Mesendoderm (in vitro differentiated cells): ENCODE data around the gene MLLT1.

Experiments used
- DNase-seq: peaks from one replicate; pipeline ENCODE4 v3.0.0; 2013
- H2AK5ac ChIP-seq: 2 replicates; pipeline ENCODE4 v1.6.1; 2013; ENCODE audit warnings: low read length, inconsistent platforms
- H2BK120ac ChIP-seq: 2 replicates; pipeline ENCODE4 v1.6.1; 2013; ENCODE audit warnings: low read depth, mild to moderate bottlenecking, low read length, moderate library complexity, mixed read lengths
- H2BK15ac ChIP-seq: replicated peaks from 2 replicates; pipeline ENCODE4 v1.6.1; 2013; ENCODE audit warnings: low read depth, mild to moderate bottlenecking, moderate library complexity
- H2BK5ac ChIP-seq: 2 replicates; pipeline ENCODE4 v1.6.1; 2013; ENCODE audit warnings: low read length, inconsistent platforms
- H3K18ac ChIP-seq: 2 replicates; pipeline ENCODE4 v1.6.1; 2013; ENCODE audit warnings: mild to moderate bottlenecking, low read length, mixed read lengths
- H3K23ac ChIP-seq: one replicate; pipeline ENCODE4 v1.6.1; 2013; ENCODE audit warnings: low read length
- H3K27ac ChIP-seq: 2 replicates; pipeline ENCODE4 v1.5.1; 2013; ENCODE audit warnings: low read depth, mild to moderate bottlenecking, inconsistent platforms, low read length, moderate library complexity
- H3K27me3 ChIP-seq: 2 replicates; pipeline ENCODE4 v1.6.1; 2013; ENCODE audit warnings: low read length, control low read depth, mild to moderate bottlenecking, inconsistent platforms; ENCODE audit not compliant: insufficient read depth, poor library complexity
- H3K36me3 ChIP-seq: 2 replicates; pipeline ENCODE4 v1.6.1; 2013; ENCODE audit warnings: low read length, inconsistent platforms; ENCODE audit not compliant: control insufficient read depth, insufficient read depth
- H3K4ac ChIP-seq: one replicate; pipeline ENCODE4 v1.6.1; 2013; ENCODE audit warnings: low read depth, mild to moderate bottlenecking, low read length, moderate library complexity
- H3K4me1 ChIP-seq: 2 replicates; pipeline ENCODE4 v1.6.1; 2013; ENCODE audit warnings: low read depth, low read length, inconsistent platforms; ENCODE audit not compliant: control insufficient read depth
- H3K4me2 ChIP-seq: 2 replicates; pipeline ENCODE4 v1.6.1; 2013; ENCODE audit warnings: low read length
- H3K4me3 ChIP-seq: 2 replicates; pipeline ENCODE4 v1.5.1; 2013; ENCODE audit warnings: mild to moderate bottlenecking, low read length
- H3K56ac ChIP-seq: one replicate; pipeline ENCODE4 v1.6.1; 2013; ENCODE audit warnings: low read length
- H3K79me1 ChIP-seq: 2 replicates; pipeline ENCODE4 v1.6.1; 2013; ENCODE audit warnings: low read length, inconsistent platforms
- H3K79me2 ChIP-seq: 2 replicates; pipeline ENCODE4 v1.6.1; 2013; ENCODE audit warnings: mild to moderate bottlenecking, low read length; ENCODE audit not compliant: control insufficient read depth, insufficient read depth
- H3K9ac ChIP-seq: 2 replicates; pipeline ENCODE4 v1.6.1; 2013; ENCODE audit warnings: low read length, inconsistent platforms
- H4K5ac ChIP-seq: one replicate; pipeline ENCODE4 v1.6.1; 2013; ENCODE audit warnings: low read length
- H4K8ac ChIP-seq: one replicate; pipeline ENCODE4 v1.6.1; 2013; ENCODE audit warnings: low read depth, mild to moderate bottlenecking, control low read depth, low read length, moderate library complexity
- WGBS: extraction: QIAGEN DNeasy Blood & Tissue Kit; methylation state at CpG from one replicate; pipeline ENCODE4 v1.1.7; 2013; ENCODE audit warnings: low lambda C conversion rate, missing lambda C conversion rate; ENCODE audit not compliant: insufficient coverage; ENCODE audit errors: extremely low coverage; 5-methylcytosine and 5-hydroxymethylcytosine counted together

MLLT1 gene

DNA sequence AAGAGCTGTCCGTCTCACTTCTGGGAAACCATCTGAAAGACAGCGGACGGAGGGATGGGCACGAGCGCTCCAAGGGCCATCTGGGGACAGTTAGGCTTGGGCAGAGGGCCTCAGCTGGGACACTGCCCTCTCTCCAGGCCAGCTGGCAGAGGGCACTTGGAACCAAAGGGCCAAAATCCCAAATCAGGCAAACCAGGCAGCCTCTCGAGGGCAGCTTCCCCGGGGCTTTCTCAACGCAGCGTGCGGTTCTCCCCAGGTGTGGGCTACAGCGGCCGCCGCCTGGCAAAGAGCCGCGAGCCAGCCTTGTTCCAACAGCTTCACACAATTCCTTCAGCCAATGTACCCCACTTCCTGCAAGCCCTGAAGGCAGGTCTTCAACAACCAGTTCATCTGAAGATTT, 5.0 kb downstream of the MLLT1 start:
- H2BK5ac ChIP-seq: no peak overlapping the region
- no peak overlapping the region for H2BK15ac ChIP-seq
- no CpG with 5 or more reads among the region's 15 CpGs for WGBS
- no peaks in the 10 kb centered on the region for H3K27me3 ChIP-seq
- H3K79me1 ChIP-seq: peaks cover 56% of the 10 kb centered on the region
- no peak overlapping the region for H3K4me3 ChIP-seq
- peaks cover 89% of the 10 kb centered on the region for H3K79me2 ChIP-seq
- H2AK5ac ChIP-seq: no peak overlapping the region
- H2BK120ac ChIP-seq: no peak overlapping the region
- DNase-seq: no peak
- H3K4ac ChIP-seq: no peak overlapping the region
- H3K36me3 ChIP-seq: peaks cover 2% of the 10 kb centered on the region
- H3K4me1 ChIP-seq: peaks cover 19% of the 10 kb centered on the region
- H4K8ac ChIP-seq: no peak overlapping the region
- no peak overlapping the region for H3K27ac ChIP-seq
- no peak overlapping the region for H3K56ac ChIP-seq
- H3K18ac ChIP-seq: no peak overlapping the region
- no peak overlapping the region for H4K5ac ChIP-seq
- peak overlapping the region; percentile 45 for H3K23ac ChIP-seq
- no peak overlapping the region for H3K9ac ChIP-seq
- H3K4me2 ChIP-seq: no peak overlapping the region

DNA sequence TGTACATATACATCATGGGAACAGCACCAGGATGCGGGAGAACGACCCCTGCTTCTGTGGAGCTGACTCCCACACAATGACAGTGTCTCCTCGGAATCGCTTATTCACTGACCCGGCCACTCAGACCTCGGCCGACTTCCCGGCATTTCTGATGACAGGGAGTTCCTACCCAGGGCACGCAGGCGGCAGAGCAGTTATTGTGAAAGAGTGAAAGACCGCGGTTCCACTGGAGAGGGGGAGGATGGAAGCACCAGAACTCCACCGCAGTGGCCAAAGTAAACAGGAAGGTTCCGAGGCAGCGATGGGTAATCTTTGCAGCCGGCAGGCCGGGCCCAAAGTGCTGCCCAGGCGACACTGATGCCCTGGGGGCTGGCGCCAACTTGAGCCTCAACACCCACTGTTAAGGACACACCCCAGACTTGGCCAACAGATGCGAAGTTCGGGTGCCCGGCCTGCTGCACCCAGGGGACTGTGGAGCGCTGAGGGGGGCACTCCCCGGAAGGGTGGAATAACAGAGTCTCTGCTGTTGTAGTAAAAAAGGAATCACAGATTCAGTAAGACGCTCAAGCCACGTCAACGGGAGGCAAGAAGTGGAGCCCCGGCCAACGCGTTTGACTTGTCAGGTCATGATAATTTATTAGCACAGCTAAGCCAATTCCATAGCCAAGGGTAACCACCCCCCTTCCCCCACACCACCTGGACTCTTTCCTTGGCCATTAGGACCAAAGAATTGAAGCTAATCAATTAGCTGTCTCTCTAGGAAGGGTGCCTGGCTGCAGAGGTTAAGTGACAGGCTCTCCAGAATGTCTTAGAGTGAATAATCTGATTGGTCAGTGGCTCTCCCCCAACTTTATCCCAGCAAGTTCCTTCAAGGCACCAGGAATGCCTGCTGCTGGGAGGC, 5.8 kb downstream of the MLLT1 start:
- Histone ChIP-seq H4K8ac (no peak overlapping the region), H3K4me2 (no peak overlapping the region), H2AK5ac (no peak overlapping the region), H3K79me2 (peaks cover 90% of the 10 kb centered on the region), H2BK15ac (no peak overlapping the region), H3K27ac (no peak overlapping the region), H3K4me3 (no peak overlapping the region), H3K23ac (no peak overlapping the region), H3K4ac (no peak overlapping the region), H2BK120ac (no peak overlapping the region), H3K4me1 (peaks cover 19% of the 10 kb centered on the region), H3K27me3 (no peaks in the 10 kb centered on the region), H3K9ac (no peak overlapping the region), H3K56ac (peak overlapping the region; percentile 17), H2BK5ac (no peak overlapping the region), H3K36me3 (peaks cover 2% of the 10 kb centered on the region), H3K18ac (no peak overlapping the region), H4K5ac (no peak overlapping the region), H3K79me1 (peaks cover 57% of the 10 kb centered on the region)
- no peak for DNase-seq
- no CpG with 5 or more reads among the region's 30 CpGs for WGBS

DNA sequence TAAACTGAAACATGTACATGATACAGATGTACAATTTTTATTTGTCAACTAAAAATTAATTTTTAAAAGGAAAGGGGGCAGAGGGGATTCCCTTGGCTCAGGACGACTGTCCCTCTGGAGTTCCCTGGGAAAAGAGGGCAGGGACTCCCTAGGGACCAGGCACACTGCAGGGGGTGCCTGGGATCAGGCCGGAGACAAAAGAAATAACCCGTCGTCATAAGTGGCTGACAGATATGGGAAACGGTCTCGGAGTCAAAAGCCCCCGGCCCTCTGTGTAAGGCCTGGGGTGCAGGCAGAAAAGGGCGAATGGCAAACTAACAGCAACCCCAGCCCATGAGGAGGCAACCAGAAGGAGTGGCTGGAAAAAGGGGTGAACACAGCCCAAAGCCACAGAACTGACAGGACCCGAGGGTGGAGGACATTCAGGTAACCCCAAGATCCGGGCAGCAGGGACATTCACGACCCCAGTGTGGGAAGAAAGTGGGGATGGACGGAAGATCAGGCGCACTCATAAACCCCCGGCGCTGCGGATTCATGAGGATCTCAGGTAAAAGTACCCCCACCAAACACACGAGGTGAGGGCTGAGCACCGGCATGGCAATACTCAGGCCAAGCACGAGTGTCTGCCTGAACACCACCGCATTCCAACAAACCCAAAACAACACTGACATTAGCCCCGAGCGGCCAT, 6.7 kb downstream of the MLLT1 start:
- peaks cover 17% of the 10 kb centered on the region for H3K4me1 ChIP-seq
- WGBS: no CpG with 5 or more reads among the region's 22 CpGs
- no peak overlapping the region for H4K5ac ChIP-seq
- no peak overlapping the region for H3K4me3 ChIP-seq
- H3K36me3 ChIP-seq: peaks cover 2% of the 10 kb centered on the region
- H3K23ac ChIP-seq: peak overlapping the region; percentile 80
- H3K4me2 ChIP-seq: no peak overlapping the region
- H4K8ac ChIP-seq: no peak overlapping the region
- DNase-seq: no peak
- H2BK15ac ChIP-seq: no peak overlapping the region
- H2BK5ac ChIP-seq: no peak overlapping the region
- H3K79me2 ChIP-seq: peaks cover 82% of the 10 kb centered on the region
- H3K4ac ChIP-seq: no peak overlapping the region
- H3K79me1 ChIP-seq: peaks cover 50% of the 10 kb centered on the region
- peak overlapping the region; percentile 17 for H3K56ac ChIP-seq
- H2BK120ac ChIP-seq: no peak overlapping the region
- H2AK5ac ChIP-seq: no peak overlapping the region
- H3K27ac ChIP-seq: no peak overlapping the region
- H3K18ac ChIP-seq: no peak overlapping the region
- H3K9ac ChIP-seq: no peak overlapping the region
- no peaks in the 10 kb centered on the region for H3K27me3 ChIP-seq

DNA sequence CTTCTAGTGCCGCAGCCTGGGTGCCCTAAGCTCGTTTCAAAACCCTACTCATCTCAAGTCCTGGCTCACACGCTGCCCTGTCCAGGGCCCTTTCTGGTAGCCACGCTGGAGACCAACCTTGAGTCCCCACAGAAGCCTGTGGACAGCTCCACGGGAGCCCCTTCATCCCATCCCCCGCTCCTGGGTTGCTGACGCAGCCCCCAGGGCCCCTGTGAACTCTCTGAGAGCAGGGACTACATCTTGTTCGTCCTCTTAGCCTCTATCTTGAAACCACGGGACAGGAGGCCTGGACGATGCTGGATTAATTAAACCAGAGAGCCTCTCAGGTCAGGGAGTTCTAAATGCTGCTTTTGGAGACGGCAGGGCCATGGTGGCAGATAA, 7.4 kb downstream of the MLLT1 start:
- no CpG with 5 or more reads among the region's 11 CpGs for WGBS
- H3K36me3 ChIP-seq: peaks cover 2% of the 10 kb centered on the region

DNA sequence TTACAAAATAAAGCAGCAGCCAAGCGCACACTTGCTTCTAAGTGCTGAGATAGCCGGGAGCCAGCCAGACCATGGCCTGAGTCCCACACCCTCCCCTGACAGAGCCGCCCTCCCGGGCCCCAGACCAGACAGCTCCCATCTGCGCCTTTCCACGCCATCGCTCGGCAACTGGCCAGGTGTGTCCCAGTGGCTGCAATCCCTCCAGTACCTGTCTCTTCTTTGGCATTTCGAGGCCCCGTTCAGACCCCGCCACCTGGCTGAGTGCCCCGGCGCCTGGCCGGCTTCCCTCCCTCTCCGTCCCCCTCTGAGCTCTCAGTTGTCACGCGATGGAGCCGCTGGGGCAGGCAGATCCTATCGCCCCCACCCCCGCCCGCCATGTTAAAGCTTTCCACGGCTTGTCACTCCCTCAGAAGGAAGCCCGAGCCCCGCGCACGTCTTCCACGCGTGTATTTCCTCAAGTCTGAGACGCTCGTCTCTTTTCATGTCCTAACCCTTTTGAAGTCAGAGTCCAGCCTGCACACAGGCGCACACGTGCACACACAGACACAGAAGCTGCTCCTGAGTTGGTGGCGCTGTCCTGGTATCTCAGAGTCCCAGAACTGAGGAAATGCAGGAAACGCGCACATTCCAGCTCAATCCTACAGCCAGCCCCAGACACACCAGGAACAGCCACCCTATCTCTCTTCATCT, 7.9 kb downstream of the MLLT1 start:
- Histone ChIP-seq H2BK120ac (no peak overlapping the region), H3K9ac (peak overlapping the region; percentile 24), H4K8ac (no peak overlapping the region), H3K56ac (peak overlapping the region; percentile 17), H3K27ac (peak overlapping the region; percentile 16), H2AK5ac (no peak overlapping the region), H3K79me2 (peaks cover 77% of the 10 kb centered on the region), H3K4me2 (no peak overlapping the region), H3K4me1 (peaks cover 14% of the 10 kb centered on the region), H4K5ac (no peak overlapping the region), H3K18ac (no peak overlapping the region), H3K23ac (no peak overlapping the region), H3K4ac (no peak overlapping the region), H3K27me3 (no peaks in the 10 kb centered on the region), H2BK5ac (no peak overlapping the region), H3K79me1 (peaks cover 47% of the 10 kb centered on the region), H2BK15ac (no peak overlapping the region), H3K36me3 (peaks cover 2% of the 10 kb centered on the region), H3K4me3 (no peak overlapping the region)
- DNase-seq: peak; percentile 51
- WGBS: no CpG with 5 or more reads among the region's 35 CpGs

More for the DNA sequence above, 7.4 kb downstream of the MLLT1 start:
- Histone ChIP-seq H3K4me3 (no peak overlapping the region), H3K23ac (no peak overlapping the region), H3K79me1 (peaks cover 50% of the 10 kb centered on the region), H3K18ac (no peak overlapping the region), H3K4ac (no peak overlapping the region), H3K9ac (peak overlapping the region; percentile 24), H3K4me2 (no peak overlapping the region), H3K27me3 (no peaks in the 10 kb centered on the region), H3K56ac (peak overlapping the region; percentile 17), H4K5ac (no peak overlapping the region), H2BK15ac (no peak overlapping the region), H4K8ac (no peak overlapping the region), H3K27ac (peak overlapping the region; percentile 16), H3K79me2 (peaks cover 81% of the 10 kb centered on the region), H2BK5ac (no peak overlapping the region), H2BK120ac (no peak overlapping the region), H3K4me1 (peaks cover 14% of the 10 kb centered on the region), H2AK5ac (no peak overlapping the region)
- no peak for DNase-seq
